GM18505 (cell line): ENCODE data around the gene DDX46.
"Not testable (repeated sequence)": the region's sequence is repeated elsewhere in the genome, so short reads cannot be mapped to it uniquely, and the experiment has no call there.

Experiments used
- ATAC-seq: cut with Tn5 transposase; IDR thresholded peaks from one replicate; pipeline ENCODE4 v1.9.1; 2021; ENCODE audit not compliant: unreplicated experiment
- POLR2A ChIP-seq: IDR thresholded peaks from 4 replicates; pipeline ENCODE4 v1.6.1; 2011; ENCODE audit warnings: borderline replicate concordance; ENCODE audit not compliant: insufficient read depth, insufficient read length; ENCODE audit errors: extremely low read depth

DDX46 gene

DNA sequence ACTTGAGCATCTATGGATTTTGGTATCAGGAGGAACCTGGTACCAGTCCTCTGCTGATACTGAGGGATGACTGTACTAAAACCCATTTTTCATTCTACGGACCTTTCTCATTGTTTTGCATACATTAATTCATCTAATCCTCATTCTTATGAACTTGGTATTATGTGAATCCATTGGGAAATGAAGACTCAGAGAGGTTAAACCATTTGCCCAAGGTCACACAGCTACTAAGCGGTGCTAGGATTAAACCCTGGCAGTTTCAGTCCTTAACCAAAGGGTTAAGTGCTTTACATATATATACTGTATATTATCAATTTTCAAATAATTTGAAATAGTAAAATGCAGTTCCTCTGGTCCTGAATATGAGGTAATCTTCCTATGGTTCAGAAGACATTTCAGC is 16.4 kb upstream of the DDX46 start:
- no peak for ATAC-seq
- no peak for TF ChIP-seq POLR2A

DNA sequence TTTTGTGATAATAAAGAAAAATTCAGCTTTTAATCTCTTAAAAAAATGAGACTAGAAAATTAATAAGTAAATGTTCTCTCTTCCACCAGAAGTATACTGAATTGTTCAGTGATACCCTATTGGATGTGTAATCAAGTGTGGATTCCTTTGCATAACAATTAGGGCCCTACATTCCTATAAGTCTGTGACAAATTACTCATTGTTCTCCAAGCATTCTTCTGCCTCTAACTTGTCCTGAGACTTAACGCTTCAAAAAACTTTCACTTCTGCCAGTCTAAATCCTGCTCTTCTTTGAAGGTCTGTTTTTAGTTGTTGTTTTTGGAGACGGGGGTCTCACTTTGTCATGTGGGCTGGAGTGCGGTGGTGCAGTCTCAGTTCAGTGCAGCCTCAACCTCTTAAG is 9.2 kb upstream of the DDX46 start:
- ATAC-seq, result no peak
- no peak for TF ChIP-seq POLR2A

DNA sequence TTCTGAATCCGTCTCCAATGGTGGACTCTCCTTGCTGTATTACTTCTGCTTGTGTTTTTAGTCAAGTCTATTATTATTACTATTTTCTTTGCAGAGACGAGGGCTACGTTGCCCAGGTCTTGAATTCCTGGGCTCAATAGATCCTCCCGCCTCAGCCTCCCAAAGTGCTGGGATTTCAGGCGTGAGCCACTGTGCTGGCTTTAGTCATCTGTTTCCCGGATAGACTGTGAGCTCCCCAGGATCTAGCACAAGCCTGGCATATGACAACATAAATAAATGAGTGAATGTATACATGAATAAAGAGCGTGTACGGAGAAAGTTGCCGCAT is 439 bp upstream of the DDX46 start:
- TF ChIP-seq POLR2A, result no peak
- ATAC-seq, result no peak

GRCh38 chr5:134767528-134768291 is 9.1 kb downstream of the DDX46 start:
- ATAC-seq, result not testable (repeated sequence)

DNA sequence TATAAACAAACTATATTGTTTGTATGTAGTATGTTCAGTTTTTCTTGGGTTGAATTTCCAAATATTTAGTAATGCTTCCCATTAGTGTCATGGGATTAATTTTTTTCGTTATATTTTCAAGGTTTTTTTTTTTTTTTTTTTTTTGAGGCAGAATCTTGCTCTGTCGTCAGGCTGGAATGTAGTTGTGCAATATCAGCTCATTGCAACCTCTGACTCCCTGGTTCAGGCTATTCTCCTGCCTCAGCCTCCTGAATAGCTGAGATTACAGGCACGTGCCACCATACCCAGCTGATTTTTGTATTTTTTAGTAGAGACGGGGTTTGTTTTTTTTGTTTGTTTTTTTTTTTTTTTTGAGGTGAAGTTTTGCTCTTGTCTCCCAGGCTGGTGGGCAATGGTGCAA is 10.6 kb downstream of the DDX46 start:
- no peak for ATAC-seq
- TF ChIP-seq POLR2A, result no peak

GRCh38 chr5:134772461-134773125 is 14.0 kb downstream of the DDX46 start:
- no peak for ATAC-seq
- no peak for TF ChIP-seq POLR2A

GRCh38 chr5:134777366-134777765 is 18.8 kb downstream of the DDX46 start:
- ATAC-seq, result no peak
- TF ChIP-seq POLR2A, result no peak

DNA sequence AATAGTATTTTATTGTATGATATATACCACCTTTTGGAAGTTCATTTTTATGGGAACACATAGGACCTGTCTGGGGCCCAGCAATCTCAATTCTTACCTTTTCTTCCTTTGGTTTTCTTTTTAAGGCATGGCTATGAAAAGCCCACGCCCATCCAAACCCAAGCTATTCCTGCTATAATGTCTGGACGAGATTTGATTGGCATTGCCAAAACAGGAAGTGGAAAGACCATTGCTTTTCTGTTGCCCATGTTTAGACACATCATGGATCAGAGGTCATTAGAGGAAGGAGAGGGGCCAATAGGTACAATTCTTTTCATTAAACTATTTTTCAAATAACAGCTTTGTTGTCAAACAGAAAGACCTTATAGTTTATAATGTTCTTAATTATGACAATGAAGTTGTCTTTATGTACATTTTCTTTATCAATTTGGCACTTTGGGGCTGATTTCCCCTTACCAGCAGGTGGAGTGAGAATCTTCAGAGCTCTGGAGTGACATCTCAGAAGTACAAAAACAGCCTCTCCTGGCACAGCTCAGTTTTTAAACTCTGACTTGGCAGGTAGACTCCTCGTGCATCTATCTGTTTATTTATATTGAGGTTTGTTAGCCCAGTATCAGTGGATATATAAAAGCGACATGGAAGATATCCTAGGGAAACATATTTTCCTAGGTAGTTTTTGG is 25.8 kb downstream of the DDX46 start:
- TF ChIP-seq POLR2A, result no peak
- ATAC-seq, result no peak

DNA sequence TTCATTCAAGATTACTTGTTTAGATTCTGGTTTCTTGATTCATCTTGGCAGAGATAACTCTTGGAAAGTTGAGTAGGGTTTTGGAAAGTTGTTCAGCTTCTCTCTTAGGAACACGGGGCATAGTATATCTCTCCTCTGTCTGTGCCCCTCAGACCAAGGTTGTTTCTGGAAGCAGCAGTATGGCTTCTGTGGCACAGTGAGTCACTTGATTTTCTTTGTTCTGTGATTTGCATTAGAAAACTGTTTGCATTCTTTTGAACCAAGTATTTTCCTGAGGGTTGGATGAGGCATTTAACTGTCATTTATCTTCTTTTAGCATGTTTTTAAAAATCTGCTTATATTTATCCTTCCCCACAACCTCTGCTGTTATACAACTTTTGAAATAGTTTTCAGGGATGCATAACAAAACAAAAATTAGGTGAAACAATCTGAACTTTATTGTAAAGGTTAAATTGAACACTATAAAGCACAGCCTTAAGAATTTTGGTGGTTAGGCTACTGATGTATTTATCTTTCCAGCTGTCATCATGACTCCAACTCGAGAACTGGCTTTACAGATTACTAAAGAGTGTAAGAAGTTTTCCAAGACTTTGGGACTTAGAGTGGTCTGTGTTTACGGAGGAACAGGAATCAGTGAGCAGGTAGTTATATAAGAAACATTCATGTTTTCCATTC is 26.5 kb downstream of the DDX46 start:
- TF ChIP-seq POLR2A, result no peak
- no peak for ATAC-seq

- TF ChIP-seq POLR2A, result no peak
- ATAC-seq, result no peak
These were observed 29.1 kb downstream of the DDX46 start for GRCh38 chr5:134787692-134788091.

- TF ChIP-seq POLR2A, result no peak
- no peak for ATAC-seq
These were observed 33.0 kb downstream of the DDX46 start for GRCh38 chr5:134791580-134791979.

GRCh38 chr5:134792286-134792685 is 33.7 kb downstream of the DDX46 start:
- ATAC-seq, result no peak
- TF ChIP-seq POLR2A, result no peak

GRCh38 chr5:134793111-134793510 is 34.5 kb downstream of the DDX46 start:
- ATAC-seq, result no peak
- no peak for TF ChIP-seq POLR2A

DNA sequence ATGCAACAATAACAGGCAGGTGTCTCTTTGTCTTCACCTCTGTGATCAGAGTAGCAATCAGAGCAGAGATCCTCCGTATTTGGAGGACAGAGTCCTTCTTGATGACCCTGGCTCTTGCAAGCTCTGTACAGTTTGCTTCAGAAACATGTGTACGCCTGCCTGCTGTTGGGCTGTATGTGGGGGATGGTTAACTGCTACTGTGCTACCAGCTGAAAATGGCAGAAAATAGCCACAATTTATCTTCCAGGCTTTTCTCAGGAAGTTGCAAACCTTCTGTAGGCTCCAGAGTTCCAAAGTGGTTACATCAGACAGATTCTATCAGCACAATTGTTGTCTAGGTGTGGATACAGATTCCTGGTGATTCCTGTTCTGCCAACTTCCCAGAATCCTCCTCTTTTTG is 35.5 kb downstream of the DDX46 start:
- no peak for ATAC-seq
- no peak for TF ChIP-seq POLR2A

GRCh38 chr5:134794819-134795218 is 36.2 kb downstream of the DDX46 start:
- ATAC-seq, result no peak
- no peak for TF ChIP-seq POLR2A

GRCh38 chr5:134798468-134798867 is 39.9 kb downstream of the DDX46 start:
- TF ChIP-seq POLR2A, result no peak
- ATAC-seq, result no peak
